CD4-positive, alpha-beta T cell treated with Interleukin-21 for 1 hour (primary cell): Measurements from ENCODE around the gene MMP28.
"Not testable (repeated sequence)": the region's sequence is repeated elsewhere in the genome, so short reads cannot be mapped to it uniquely, and the experiment has no call there.

ENCODE experiments used
- DNase-seq: peaks from one replicate; pipeline ENCODE4 v3.0.0-alpha.2; 2020

The MMP28 gene

GRCh38 chr17:35765086-35765710 lies 30.2 kb downstream of the MMP28 start:
- DNase-seq, result no peak

GRCh38 chr17:35764123-35764991 lies 31.1 kb downstream of the MMP28 start:
- peak; percentile 89 for DNase-seq

GRCh38 chr17:35763767-35764122 lies 31.7 kb downstream of the MMP28 start:
- no peak for DNase-seq

GRCh38 chr17:35761601-35762000 lies 33.8 kb downstream of the MMP28 start:
- no peak for DNase-seq

- no peak for DNase-seq
Measured at GRCh38 chr17:35760587-35760986, 34.9 kb downstream of the MMP28 start, which contains the start of gene C17orf50. TSS of gene C17orf50 (plus strand) at chr17:35760887. CDS start at chr17:35760942, 55 bp downstream.

- no peak for DNase-seq
Measured at GRCh38 chr17:35757243-35757642, 38.2 kb downstream of the MMP28 start.

- no peak for DNase-seq
Measured at GRCh38 chr17:35752945-35753764, 42.3 kb downstream of the MMP28 start, which contains the start of gene GAS2L2. TSS of gene GAS2L2 (minus strand) at chr17:35753239. CDS start at chr17:35752850, 389 bp downstream.

DNA sequence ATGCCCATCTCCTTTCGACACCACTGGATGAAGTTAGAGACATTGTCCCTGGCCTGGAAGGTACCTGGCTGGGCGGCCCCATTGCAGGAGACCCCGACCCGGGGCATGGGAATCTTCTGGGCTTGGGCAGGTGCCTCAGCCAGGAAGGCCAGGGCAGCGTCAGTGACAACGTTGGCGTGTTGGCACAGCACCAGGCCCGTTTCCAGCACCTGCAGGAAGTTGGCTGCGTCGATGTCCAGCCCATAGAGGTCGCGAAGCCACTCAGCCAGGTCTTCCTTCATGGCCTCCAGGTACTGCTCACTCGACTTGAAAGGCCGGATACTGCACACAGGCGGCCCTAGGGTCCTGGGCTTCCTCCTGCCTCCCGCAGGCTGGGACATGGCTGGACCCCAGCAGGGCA lies 43.0 kb downstream of the MMP28 start:
- no peak for DNase-seq

- not testable (repeated sequence) for DNase-seq
Measured at GRCh38 chr17:35751541-35751940, 43.9 kb downstream of the MMP28 start.

DNA sequence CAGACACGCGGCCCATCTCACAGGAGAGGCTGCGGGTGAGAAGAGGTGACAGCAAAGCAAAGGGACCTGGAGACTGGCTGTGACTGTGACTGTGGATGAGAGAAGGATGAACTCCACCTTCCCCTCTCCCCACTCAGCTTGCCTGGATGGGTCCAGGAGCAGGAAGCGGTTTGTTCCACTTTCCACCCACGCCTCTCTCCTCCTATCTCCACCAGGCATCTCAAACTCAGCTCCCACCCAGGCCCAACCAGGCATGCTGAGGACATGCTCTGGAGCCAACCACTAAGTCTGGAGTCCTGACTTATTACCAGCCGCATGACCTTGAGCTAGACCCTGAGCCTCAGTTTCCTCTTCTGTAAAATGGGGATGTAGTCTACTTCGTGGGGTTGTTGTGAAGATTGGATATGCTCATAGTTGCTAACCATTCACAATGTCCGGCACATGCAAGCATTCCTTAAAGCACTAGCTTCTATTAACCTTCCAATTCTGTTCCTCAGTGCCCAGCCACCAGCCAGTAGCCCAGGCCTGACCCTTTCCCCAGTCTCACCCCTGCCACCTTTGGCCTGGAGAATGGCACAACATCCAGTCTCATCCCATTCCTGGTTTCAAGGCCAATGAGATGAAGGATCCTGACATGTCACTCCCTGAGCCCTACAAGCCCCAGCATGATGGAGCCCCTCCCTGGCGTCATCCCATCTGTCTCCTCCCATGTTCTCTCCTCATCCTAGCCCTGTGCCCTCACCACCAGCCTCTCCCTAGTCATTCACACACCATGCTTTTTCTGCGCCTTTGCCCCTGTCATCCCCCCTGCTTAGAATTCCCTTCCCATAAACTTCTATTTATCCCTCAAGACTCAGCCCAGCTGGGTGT lies 44.7 kb downstream of the MMP28 start:
- no peak for DNase-seq

- no peak for DNase-seq
Measured at GRCh38 chr17:35749560-35750412, 45.7 kb downstream of the MMP28 start.

DNA sequence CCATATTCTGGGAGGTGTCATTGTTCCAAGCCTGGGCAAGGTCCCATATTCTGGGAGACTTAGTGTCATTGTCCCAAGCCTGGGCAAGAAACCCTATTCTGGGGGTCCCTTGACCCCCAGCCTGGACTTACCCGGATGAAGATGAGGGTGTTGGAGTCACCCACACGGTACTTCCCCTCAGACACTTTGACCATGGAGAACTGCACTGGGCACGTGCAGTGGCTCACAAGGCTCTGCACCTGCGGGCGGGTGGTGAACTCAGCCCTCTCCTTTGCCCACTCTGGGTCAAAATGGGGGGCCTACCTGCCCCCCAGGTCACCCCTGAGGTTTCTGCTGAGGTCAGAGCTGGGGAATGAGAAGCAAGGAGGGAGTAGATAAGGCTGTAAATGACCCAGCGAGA lies 46.5 kb downstream of the MMP28 start:
- DNase-seq, result no peak

GRCh38 chr17:35748341-35748841 lies 47.0 kb downstream of the MMP28 start:
- DNase-seq, result no peak

- DNase-seq, result peak; percentile 81
Measured at GRCh38 chr17:35747540-35748017, 47.9 kb downstream of the MMP28 start.

DNA sequence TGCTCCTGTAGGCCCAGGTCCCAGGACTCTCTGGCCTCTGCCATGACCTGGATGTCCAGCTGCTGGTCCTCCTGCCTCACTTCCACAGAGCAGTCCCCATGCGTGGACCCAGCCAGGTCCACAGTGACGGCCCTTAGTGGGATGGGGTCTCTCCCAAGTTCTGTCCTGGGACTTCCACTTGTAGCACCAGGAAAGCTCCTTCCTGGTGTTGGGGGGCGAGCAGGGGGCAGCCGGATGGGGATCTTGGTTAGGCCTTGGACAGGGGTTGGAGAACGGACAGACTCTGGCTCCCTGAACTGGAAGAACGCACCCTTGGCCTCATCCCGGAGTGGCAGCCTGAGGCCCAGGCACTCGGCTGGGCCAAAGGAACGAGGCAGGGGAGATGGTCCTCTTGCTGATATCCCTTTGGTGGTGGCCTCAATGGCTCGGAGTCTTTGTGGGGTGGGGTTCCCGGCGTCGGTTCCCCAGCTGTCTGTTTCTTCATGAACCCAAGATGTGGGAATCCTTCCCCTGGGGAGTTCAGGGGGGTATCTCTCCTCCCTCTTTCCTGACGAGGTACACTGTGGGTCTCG lies 49.6 kb downstream of the MMP28 start:
- DNase-seq, result no peak

DNA sequence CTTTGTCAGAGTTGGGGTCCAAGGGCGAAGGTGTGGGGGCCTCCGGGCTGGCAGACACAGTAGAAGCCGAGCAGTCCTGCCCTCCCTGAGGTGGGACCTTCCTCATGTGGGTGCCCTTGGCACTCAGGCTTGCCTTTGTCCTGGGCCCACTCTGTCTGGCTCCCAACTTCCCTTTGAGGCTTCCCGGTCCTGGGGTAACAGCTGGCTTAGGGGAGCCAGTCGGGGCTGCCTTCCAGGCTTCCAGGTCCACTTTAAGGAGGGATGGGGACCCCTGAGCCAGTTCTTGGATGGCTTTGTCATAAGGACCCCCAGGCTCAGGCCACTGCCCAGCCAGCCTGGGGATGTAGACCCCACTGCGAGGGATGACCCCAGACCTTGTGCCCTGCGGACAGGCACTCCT lies 50.2 kb downstream of the MMP28 start:
- DNase-seq, result no peak

DNA sequence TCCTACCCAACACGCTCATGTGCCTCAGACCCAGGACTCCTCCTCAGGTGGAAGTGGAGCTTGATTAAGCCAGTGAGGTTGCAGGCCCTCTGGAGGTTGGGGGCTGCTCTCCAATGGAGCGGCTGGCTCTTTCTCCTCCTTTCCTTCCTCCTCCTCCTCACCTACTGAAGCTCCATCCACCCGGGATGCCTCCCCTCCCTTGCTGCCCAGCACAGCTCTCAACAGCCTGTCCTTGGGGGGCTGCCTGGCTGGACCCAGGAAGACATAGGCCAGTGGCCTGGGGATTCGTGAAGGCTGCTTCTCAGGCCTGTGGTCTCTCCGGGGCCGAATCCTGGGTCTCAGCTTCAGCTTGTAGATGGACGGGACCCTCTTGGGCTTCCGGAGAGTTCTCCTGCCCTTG lies 50.6 kb downstream of the MMP28 start:
- no peak for DNase-seq

- no peak for DNase-seq
Measured at GRCh38 chr17:35743626-35744328, 51.7 kb downstream of the MMP28 start.

DNA sequence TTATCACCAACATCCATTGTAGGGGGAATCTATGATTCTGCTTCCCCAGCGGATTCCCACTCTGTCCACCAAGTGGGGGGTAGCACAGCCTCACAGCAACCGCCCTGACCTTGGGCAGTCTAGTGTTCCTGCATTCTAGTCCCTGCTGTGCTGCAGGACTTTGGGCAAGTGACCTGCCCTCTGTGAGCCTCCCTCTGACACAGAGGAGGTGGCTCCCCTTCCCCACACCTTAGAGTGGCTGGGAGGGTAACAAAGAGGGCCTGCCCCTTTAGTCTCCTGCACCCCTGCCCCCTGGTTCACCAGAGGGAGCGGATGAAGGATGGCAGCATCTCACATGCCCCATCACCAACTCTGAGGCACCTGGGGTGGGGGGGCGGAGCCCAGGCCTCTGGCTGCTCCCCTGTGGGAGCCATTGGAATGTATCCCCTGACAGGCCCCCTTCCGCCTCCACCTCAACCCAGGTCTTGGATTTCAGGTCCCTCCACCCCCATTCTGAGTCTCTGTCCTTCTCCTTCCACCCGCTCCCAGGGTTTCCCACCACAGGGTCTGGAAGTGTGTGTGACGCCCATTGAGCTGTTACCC lies 52.5 kb downstream of the MMP28 start:
- DNase-seq, result no peak

DNA sequence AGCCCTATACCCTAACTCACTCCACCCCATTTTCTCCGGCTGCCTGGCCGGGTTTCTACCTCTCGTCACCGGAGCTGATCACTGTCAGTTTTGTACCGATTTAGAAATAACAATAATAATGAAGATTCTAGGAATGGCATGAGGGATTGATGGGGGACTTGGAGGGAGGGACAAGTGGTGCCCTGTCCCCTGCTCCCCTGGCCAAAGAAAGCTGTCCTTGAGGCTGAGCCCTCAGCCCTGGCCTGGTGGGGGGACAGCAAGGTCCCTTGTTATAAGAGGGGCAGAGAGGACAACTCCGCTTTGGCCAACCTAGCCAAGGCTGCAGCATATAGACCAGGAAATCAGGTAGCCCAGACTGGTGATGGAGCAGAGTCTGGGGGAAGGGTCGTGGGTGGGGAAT lies 52.9 kb downstream of the MMP28 start:
- DNase-seq, result no peak
